22Rv1 (cell line): Measurements from ENCODE around the gene FRAT2.

Experiments used
- CTCF ChIP-seq: fragments of 450-650 bp; IDR thresholded peaks from 2 replicates; pipeline ENCODE4 v1.5.1; 2017; ENCODE audit warnings: mild to moderate bottlenecking
- ZFX ChIP-seq: fragments of 450-650 bp; IDR thresholded peaks from 2 replicates; pipeline ENCODE4 v1.6.1; 2017; ENCODE audit warnings: antibody characterized with exemption, borderline replicate concordance

GRCh38 chr10:97358349-97358748, 23.8 kb upstream of the FRAT2 start:
- TF ChIP-seq CTCF, result no peak
- no peak for TF ChIP-seq ZFX
